GM23338 (cell line): ENCODE results near the gene MCU. TPM values are rescaled to one million over a fixed set of nuclear protein-coding genes. Genes with fewer than 3 reads are reported as not detected.
"Not testable (repeated sequence)": the region's sequence is repeated elsewhere in the genome, so short reads cannot be mapped to it uniquely, and the experiment has no call there.

ENCODE experiments used
- ATAC-seq: fragments of 200-7000 bp; cut with Tn5 transposase; 3 replicates; pipeline ENCODE4 v1.9.1; 2020
- DNase-seq: peaks from one replicate; pipeline ENCODE4 v3.0.0-alpha.2; 2015; ENCODE audit warnings: low spot score
- H2AFZ ChIP-seq: fragments of 200-600 bp; sonication (generic); 2 replicates; pipeline ENCODE4 v1.8.0; 2016; ENCODE audit warnings: antibody characterized with exemption, mild to moderate bottlenecking, moderate library complexity
- H3F3A ChIP-seq: fragments of 200-600 bp; sonication (generic); replicated peaks from 2 replicates; pipeline ENCODE4 v1.8.0; 2017; ENCODE audit warnings: antibody characterized with exemption, mixed run types, low read depth
- H3K27ac ChIP-seq: fragments of 200-600 bp; sonication (generic); 2 replicates; pipeline ENCODE4 v1.6.1; 2016; ENCODE audit warnings: low read depth
- H3K27me3 ChIP-seq: fragments of 200-600 bp; sonication (generic); 2 replicates; pipeline ENCODE4 v1.8.0; 2016; ENCODE audit warnings: mild to moderate bottlenecking, mixed run types, moderate library complexity; ENCODE audit not compliant: insufficient read depth
- H3K36me3 ChIP-seq: fragments of 200-600 bp; sonication (generic); 2 replicates; pipeline ENCODE4 v1.8.0; 2016; ENCODE audit warnings: mild to moderate bottlenecking; ENCODE audit not compliant: insufficient read depth
- H3K4me1 ChIP-seq: fragments of 200-600 bp; sonication (generic); 2 replicates; pipeline ENCODE4 v1.8.0; 2016; ENCODE audit warnings: mild to moderate bottlenecking, moderate library complexity; ENCODE audit not compliant: insufficient read depth
- H3K4me2 ChIP-seq: fragments of 200-600 bp; sonication (generic); 2 replicates; pipeline ENCODE4 v1.7.1; 2017; ENCODE audit warnings: mixed run types
- H3K4me3 ChIP-seq: fragments of 200-600 bp; sonication (generic); 2 replicates; pipeline ENCODE4 v1.6.1; 2016; ENCODE audit warnings: mixed run types
- H3K79me2 ChIP-seq: fragments of 200-600 bp; sonication (generic); replicated peaks from 2 replicates; pipeline ENCODE4 v1.8.0; 2017; ENCODE audit warnings: mild to moderate bottlenecking; ENCODE audit not compliant: insufficient read depth
- H3K9me2 ChIP-seq: fragments of 200-600 bp; sonication (generic); 2 replicates; pipeline ENCODE4 v1.8.0; 2017; ENCODE audit not compliant: insufficient read depth
- H4K20me1 ChIP-seq: fragments of 200-600 bp; sonication (generic); replicated peaks from 2 replicates; pipeline ENCODE4 v1.8.0; 2017; ENCODE audit warnings: mild to moderate bottlenecking; ENCODE audit not compliant: insufficient read depth
- H3K27ac Mint-ChIP-seq: 2 replicates; pipeline ENCODE4 v1.8.0; 2020; ENCODE audit warnings: inconsistent platforms, mild to moderate bottlenecking, moderate library complexity, mixed read lengths
- H3K27me3 Mint-ChIP-seq: 3 replicates; pipeline ENCODE4 v1.8.0; 2022; ENCODE audit warnings: low read depth, mild to moderate bottlenecking, moderate library complexity, mixed read lengths, inconsistent platforms; ENCODE audit not compliant: insufficient read depth, poor library complexity
- H3K36me3 Mint-ChIP-seq: 3 replicates; pipeline ENCODE4 v1.8.0; 2021; ENCODE audit warnings: low read depth, mild to moderate bottlenecking, inconsistent platforms, moderate library complexity, mixed read lengths
- H3K4me1 Mint-ChIP-seq: 3 replicates; pipeline ENCODE4 v1.8.0; 2020; ENCODE audit warnings: mild to moderate bottlenecking, inconsistent platforms, mixed read lengths
- H3K4me3 Mint-ChIP-seq: 3 replicates; pipeline ENCODE4 v1.8.0; 2021; ENCODE audit warnings: moderate library complexity, mild to moderate bottlenecking, inconsistent platforms, mixed read lengths
- H3K9me3 Mint-ChIP-seq: 3 replicates; pipeline ENCODE4 v1.8.0; 2020; ENCODE audit warnings: moderate library complexity, mild to moderate bottlenecking, inconsistent platforms, mixed read lengths
- CREB1 ChIP-seq: fragments of 250-450 bp; sonication (Bioruptor Pico); IDR thresholded peaks from 2 replicates; pipeline ENCODE4 v1.5.0; 2020; ENCODE audit warnings: low read depth, mild to moderate bottlenecking, moderate library complexity
- ETS1 ChIP-seq: IDR thresholded peaks from 2 replicates; pipeline ENCODE4 v1.6.1; 2016; ENCODE audit warnings: antibody characterized with exemption
- EZH2 ChIP-seq: fragments of 200-600 bp; sonication (generic); IDR thresholded peaks from one replicate; pipeline ENCODE4 v1.8.0; 2017; ENCODE audit warnings: antibody characterized with exemption, mild to moderate bottlenecking, low read depth; ENCODE audit not compliant: unreplicated experiment
- EZH2phosphoT487 ChIP-seq: fragments of 200-600 bp; sonication (generic); IDR thresholded peaks from one replicate; pipeline ENCODE4 v1.8.1; 2018; ENCODE audit warnings: antibody characterized with exemption; ENCODE audit not compliant: unreplicated experiment
- JUNB ChIP-seq: IDR thresholded peaks from one replicate; pipeline ENCODE4 v1.6.1; 2016; ENCODE audit warnings: antibody characterized with exemption; ENCODE audit not compliant: unreplicated experiment
- POLR2AphosphoS5 ChIP-seq: IDR thresholded peaks from 2 replicates; pipeline ENCODE4 v1.6.1; 2016; ENCODE audit warnings: antibody characterized with exemption, low read depth
- REST ChIP-seq: IDR thresholded peaks from one replicate; pipeline ENCODE4 v1.6.1; 2018; ENCODE audit warnings: antibody characterized with exemption; ENCODE audit not compliant: unreplicated experiment
- ZNF331 ChIP-seq: fragments of 250-450 bp; sonication (Bioruptor Pico); IDR thresholded peaks from 2 replicates; pipeline ENCODE4 v1.5.0; 2020; ENCODE audit warnings: low read depth, mild to moderate bottlenecking, moderate library complexity
- ZNF462 ChIP-seq: fragments of 250-450 bp; sonication (Bioruptor Pico); IDR thresholded peaks from 2 replicates; pipeline ENCODE4 v1.5.0; 2020; ENCODE audit warnings: mild to moderate bottlenecking, moderate library complexity
- polyA plus RNA-seq: library from polyadenylated mRNA; unstranded; fragments of >200 nt; fragmentation: Nextera tagmentation; extraction: Ambion mirVana; gene quantifications from 2 replicates; pipeline ENCODE4 v1.2.1, GENCODE V29; 2016
- total RNA-seq: library from RNA; depleted of rRNA; stranded (reverse); fragments of >200 nt; shearing (Covaris generic); gene quantifications from 2 replicates; pipeline ENCODE4 v1.2.3, GENCODE V29; 2014

MCU gene
- total and polyA plus RNA-seq, 2 experiments from 2014 or later, result 41.8 to 68.2 TPM

GRCh38 chr10:72697716-72698115 is 5.8 kb downstream of the MCU start (continued):
- TF ChIP-seq REST (no peak), EZH2 (no peak), EZH2phosphoT487 (no peak), JUNB (no peak), ZNF331 (CRISPR knock-in tag) (no peak), POLR2AphosphoS5 (no peak)

- H3K27me3 ChIP-seq, H3K36me3 Mint-ChIP-seq, H3K4me3 ChIP-seq, H3K9me3 Mint-ChIP-seq, H3F3A ChIP-seq, ATAC-seq, H2AFZ ChIP-seq, H3K4me3 Mint-ChIP-seq, H3K4me1 Mint-ChIP-seq, H3K27me3 Mint-ChIP-seq, DNase-seq, H3K27ac Mint-ChIP-seq, H3K9me2 ChIP-seq, H3K36me3 ChIP-seq, H3K4me2 ChIP-seq, H3K4me1 ChIP-seq: not testable (repeated sequence)
- Histone ChIP-seq H3K79me2 (peaks cover 100% of the 10 kb centered on the region), H3K27ac (0 out of 2 replicates have a peak overlapping the region, but pooled peaks have one; percentile 47), H4K20me1 (peaks cover 19% of the 10 kb centered on the region)
Measured at GRCh38 chr10:72702465-72702864, 10.5 kb downstream of the MCU start.

- H3K27me3 Mint-ChIP-seq, result peaks cover 3% of the 10 kb centered on the region
- no peaks in the 10 kb centered on the region for H3K36me3 ChIP-seq
- no peaks in the 10 kb centered on the region for H3K27me3 ChIP-seq
- DNase-seq (no peak), ATAC-seq (no peak)
- H3K27ac Mint-ChIP-seq, result no peak overlapping the region
- H3F3A ChIP-seq, result 0 out of 2 replicates have a peak, but pooled peaks cover 3% of the 10 kb centered on the region
- H3K9me3 Mint-ChIP-seq, result no peaks in the 10 kb centered on the region
- no peaks in the 10 kb centered on the region for H3K36me3 Mint-ChIP-seq
- H3K4me2 ChIP-seq, result no peak overlapping the region
- TF ChIP-seq CREB1 (CRISPR knock-in tag) (no peak), ETS1 (no peak), ZNF462 (no peak), EZH2phosphoT487 (no peak)
- H3K4me1 ChIP-seq, result no peaks in the 10 kb centered on the region
- H3K4me3 ChIP-seq, result no peak overlapping the region
- H4K20me1 ChIP-seq, result peaks cover 19% of the 10 kb centered on the region
- H3K9me2 ChIP-seq, result no peaks in the 10 kb centered on the region
- no peak overlapping the region for H2AFZ ChIP-seq
- H3K27ac ChIP-seq, result 0 out of 2 replicates have a peak overlapping the region, but pooled peaks have one; percentile 47
- H3K79me2 ChIP-seq, result peaks cover 100% of the 10 kb centered on the region
- no peaks in the 10 kb centered on the region; the same call in 2 of the 3 replicates for H3K4me1 Mint-ChIP-seq
- no peak overlapping the region for H3K4me3 Mint-ChIP-seq
Measured at GRCh38 chr10:72702868-72703581, 11.1 kb downstream of the MCU start.
